ENCODE data around the gene FAM3D.

Gene FAM3D

GRCh38 chr3:58588030-58588614 is 78.5 kb downstream of the FAM3D start:
- DNase-seq, result no peak

GRCh38 chr3:58586776-58587192 is 79.8 kb downstream of the FAM3D start:
- no peak for DNase-seq

- DNase-seq, result no peak
Observed at GRCh38 chr3:58585994-58586393, 80.6 kb downstream of the FAM3D start.

- no peak for DNase-seq
Observed at GRCh38 chr3:58585005-58585786, 81.4 kb downstream of the FAM3D start.

GRCh38 chr3:58584690-58585004 is 81.9 kb downstream of the FAM3D start:
- no peak for DNase-seq
